ENCODE measurements around the gene FBXW7. TPM values are rescaled to one million over a fixed set of nuclear protein-coding genes. Genes with fewer than 3 reads are reported as not detected.

The FBXW7 gene
- total and polyA plus RNA-seq, 2 experiments from 2014 or later, result 16.2 to 43.5 TPM

DNA sequence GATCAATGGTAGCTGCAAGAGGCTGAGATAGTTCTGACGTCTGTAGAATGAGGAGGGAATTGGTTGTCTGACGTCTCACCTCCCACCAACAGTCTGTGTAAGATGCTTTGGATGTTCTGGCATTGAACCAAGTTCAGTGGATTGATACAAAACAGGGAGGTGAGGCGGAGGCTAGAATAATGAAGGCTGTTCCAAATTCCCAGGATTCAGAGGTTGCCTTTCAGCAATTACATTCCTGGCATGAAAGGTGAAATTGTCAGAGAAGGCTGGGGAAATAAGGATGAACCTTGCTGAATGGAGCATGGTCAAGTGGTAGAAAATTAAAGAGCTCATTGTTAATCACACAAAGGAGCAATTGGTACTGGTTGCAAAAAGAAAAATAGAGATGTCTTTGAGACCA, 241.6 kb downstream of the FBXW7 start:
- TF ChIP-seq EZH2phosphoT487 (IDR thresholded peaks at IDR 0.05; ENCODE audit: low read depth, severe bottlenecking, unreplicated experiment) (no peak), EZH2 (IDR thresholded peaks at IDR 0.05; ENCODE audit: borderline replicate concordance) (no peak)
- TF ChIP-seq, protein P1, sequence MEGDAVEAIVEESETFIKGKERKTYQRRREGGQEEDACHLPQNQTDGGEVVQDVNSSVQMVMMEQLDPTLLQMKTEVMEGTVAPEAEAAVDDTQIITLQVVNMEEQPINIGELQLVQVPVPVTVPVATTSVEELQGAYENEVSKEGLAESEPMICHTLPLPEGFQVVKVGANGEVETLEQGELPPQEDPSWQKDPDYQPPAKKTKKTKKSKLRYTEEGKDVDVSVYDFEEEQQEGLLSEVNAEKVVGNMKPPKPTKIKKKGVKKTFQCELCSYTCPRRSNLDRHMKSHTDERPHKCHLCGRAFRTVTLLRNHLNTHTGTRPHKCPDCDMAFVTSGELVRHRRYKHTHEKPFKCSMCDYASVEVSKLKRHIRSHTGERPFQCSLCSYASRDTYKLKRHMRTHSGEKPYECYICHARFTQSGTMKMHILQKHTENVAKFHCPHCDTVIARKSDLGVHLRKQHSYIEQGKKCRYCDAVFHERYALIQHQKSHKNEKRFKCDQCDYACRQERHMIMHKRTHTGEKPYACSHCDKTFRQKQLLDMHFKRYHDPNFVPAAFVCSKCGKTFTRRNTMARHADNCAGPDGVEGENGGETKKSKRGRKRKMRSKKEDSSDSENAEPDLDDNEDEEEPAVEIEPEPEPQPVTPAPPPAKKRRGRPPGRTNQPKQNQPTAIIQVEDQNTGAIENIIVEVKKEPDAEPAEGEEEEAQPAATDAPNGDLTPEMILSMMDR (IDR thresholded peaks at IDR 0.05; ENCODE audit: poor library complexity), result no peak
- H3K9me2 ChIP-seq (replicated peaks; ENCODE audit: insufficient read depth), result no peaks in the 10 kb centered on the region
- no peaks in the 10 kb centered on the region for H3K27me3 ChIP-seq
- H3K27ac ChIP-seq, result no peak overlapping the region
- DNase-seq (ENCODE audit: low spot score), result no peak
- H3K79me2 ChIP-seq, result no peaks in the 10 kb centered on the region
- 82% methylated on average over 3 of the region's 3 CpGs for WGBS (ENCODE audit: low lambda C conversion rate, missing lambda C conversion rate)
- H2AFZ ChIP-seq, result no peak overlapping the region
- H3K9me3 ChIP-seq (ENCODE audit: low read depth), result no peaks in the 10 kb centered on the region
- no peak overlapping the region for H3K4me3 ChIP-seq
- no peaks in the 10 kb centered on the region for H3K36me3 ChIP-seq (replicated peaks; ENCODE audit: insufficient read depth, low read depth)
- no peaks in the 10 kb centered on the region for H3K4me1 ChIP-seq (ENCODE audit: insufficient read depth)
- H3K4me2 ChIP-seq, result no peak overlapping the region
- H4K20me1 ChIP-seq (ENCODE audit: insufficient read depth, poor library complexity, severe bottlenecking), result no peaks in the 10 kb centered on the region

DNA sequence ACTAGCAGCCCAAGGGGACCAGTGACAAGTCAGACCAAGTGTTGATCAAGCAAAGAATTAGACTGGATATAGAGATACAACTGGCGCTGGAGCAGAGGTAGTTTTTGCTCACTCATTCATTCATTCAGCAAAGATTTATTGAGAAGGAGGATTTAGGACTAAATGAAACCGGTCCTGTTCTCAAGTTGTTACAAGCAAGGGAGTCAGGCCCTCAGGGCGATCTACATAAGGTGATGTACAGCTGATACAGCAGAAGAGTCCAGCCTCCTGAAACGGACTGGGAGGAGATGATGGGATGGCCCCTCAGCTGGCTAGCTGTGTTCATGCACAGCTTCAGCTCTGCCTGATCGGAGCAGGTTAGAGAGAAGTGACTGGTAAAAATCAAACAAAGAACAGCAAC, 242.4 kb downstream of the FBXW7 start:
- WGBS (ENCODE audit: low lambda C conversion rate, missing lambda C conversion rate), result 80% methylated on average over 5 of the region's 5 CpGs
- no peaks in the 10 kb centered on the region for H3K9me3 ChIP-seq (ENCODE audit: low read depth)
- H3K27ac ChIP-seq, result no peak overlapping the region
- no peaks in the 10 kb centered on the region for H3K9me2 ChIP-seq (replicated peaks; ENCODE audit: insufficient read depth)
- TF ChIP-seq, protein P1 (IDR thresholded peaks at IDR 0.05; ENCODE audit: poor library complexity), result no peak
- TF ChIP-seq EZH2phosphoT487 (IDR thresholded peaks at IDR 0.05; ENCODE audit: low read depth, severe bottlenecking, unreplicated experiment) (no peak), EZH2 (IDR thresholded peaks at IDR 0.05; ENCODE audit: borderline replicate concordance) (no peak)
- H3K36me3 ChIP-seq (replicated peaks; ENCODE audit: insufficient read depth, low read depth), result no peaks in the 10 kb centered on the region
- H3K4me2 ChIP-seq, result no peak overlapping the region
- H3K79me2 ChIP-seq, result no peaks in the 10 kb centered on the region
- no peak for DNase-seq (ENCODE audit: low spot score)
- no peaks in the 10 kb centered on the region for H4K20me1 ChIP-seq (ENCODE audit: insufficient read depth, poor library complexity, severe bottlenecking)
- no peak overlapping the region for H3K4me3 ChIP-seq
- H3K4me1 ChIP-seq (ENCODE audit: insufficient read depth), result no peaks in the 10 kb centered on the region
- H2AFZ ChIP-seq, result no peak overlapping the region
- H3K27me3 ChIP-seq, result no peaks in the 10 kb centered on the region

DNA sequence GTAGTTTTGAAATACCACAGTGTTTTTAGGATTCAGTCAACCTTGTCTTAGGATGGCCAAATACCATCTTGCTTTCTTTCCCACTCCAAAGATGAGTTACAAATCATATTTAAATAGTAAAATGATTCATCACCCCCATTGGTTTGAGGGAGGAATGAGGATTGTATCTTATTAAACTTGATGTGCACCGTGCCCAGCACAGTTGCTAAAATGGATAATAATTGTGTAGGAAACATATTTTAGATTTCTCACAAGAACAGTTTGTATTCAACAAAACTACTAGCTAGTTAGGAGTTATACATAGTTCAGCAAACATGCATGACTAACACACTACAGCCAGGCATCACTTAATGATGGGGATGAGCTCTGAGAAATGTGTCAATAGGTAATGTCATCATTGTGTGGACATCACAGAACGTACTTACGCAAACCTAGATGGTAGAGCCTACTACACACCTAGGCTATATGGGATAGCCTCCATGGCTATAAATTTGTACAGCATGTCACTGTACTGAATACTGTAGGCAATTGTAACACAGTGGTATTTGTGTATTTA, 245.4 kb downstream of the FBXW7 start:
- DNase-seq (ENCODE audit: low spot score), result no peak
- TF ChIP-seq EZH2 (IDR thresholded peaks at IDR 0.05; ENCODE audit: borderline replicate concordance) (no peak), EZH2phosphoT487 (IDR thresholded peaks at IDR 0.05; ENCODE audit: low read depth, severe bottlenecking, unreplicated experiment) (no peak)
- TF ChIP-seq, protein P1 (IDR thresholded peaks at IDR 0.05; ENCODE audit: poor library complexity), result no peak
- 96% methylated on average over 3 of the region's 3 CpGs for WGBS (ENCODE audit: low lambda C conversion rate, missing lambda C conversion rate)

More for the DNA sequence above, 245.4 kb downstream of the FBXW7 start:
- no peaks in the 10 kb centered on the region for H3K79me2 ChIP-seq
- no peak overlapping the region for H3K4me2 ChIP-seq
- H3K27me3 ChIP-seq, result no peaks in the 10 kb centered on the region
- H3K4me1 ChIP-seq (ENCODE audit: insufficient read depth), result no peaks in the 10 kb centered on the region
- H4K20me1 ChIP-seq (ENCODE audit: insufficient read depth, poor library complexity, severe bottlenecking), result no peaks in the 10 kb centered on the region
- H3K9me3 ChIP-seq (ENCODE audit: low read depth), result no peaks in the 10 kb centered on the region
- H3K36me3 ChIP-seq (replicated peaks; ENCODE audit: insufficient read depth, low read depth), result no peaks in the 10 kb centered on the region
- no peak overlapping the region for H3K27ac ChIP-seq
- H3K4me3 ChIP-seq, result no peak overlapping the region
- no peak overlapping the region for H2AFZ ChIP-seq
- H3K9me2 ChIP-seq (replicated peaks; ENCODE audit: insufficient read depth), result no peaks in the 10 kb centered on the region

Measured in hepatocyte (in vitro differentiated cells).